GM12878 (cell line): ENCODE data around the gene SMAD4. TPM values are rescaled to one million over a fixed set of nuclear protein-coding genes. Genes with fewer than 3 reads are reported as not detected.
"Not testable (repeated sequence)": the region's sequence is repeated elsewhere in the genome, so short reads cannot be mapped to it uniquely, and the experiment has no call there.

Source experiments
- ATAC-seq: fragments of 200-7000 bp; cut with Tn5 transposase; 3 replicates; pipeline ENCODE4 v1.9.1; 2020; ENCODE audit warnings: mild to moderate bottlenecking, moderate library complexity
- BruUV-seq: library from RNA; stranded (reverse); fragments of 400-500 nt; replicated peaks from 2 replicates; lab custom pipeline; 2021; lab: Mats Ljungman, UMichigan
- CTCF ChIA-PET: fragments of 300-600 bp; sonication (Branson Sonifier 250); formaldehyde crosslinking; extraction: SDS; loops from one replicate; lab custom pipeline; 2021; ENCODE audit warnings: inconsistent platforms; lab: Yijun Ruan, JAX
- POLR2A ChIA-PET: fragments of 350-600 bp; formaldehyde crosslinking; extraction: SDS; loops from one replicate; lab custom pipeline; 2021; ENCODE audit warnings: inconsistent platforms; lab: Charles Lee
- RAD21 ChIA-PET: fragments of 300-600 bp; sonication (Branson Sonifier 250); formaldehyde crosslinking; loops from one replicate; lab custom pipeline; 2023; ENCODE audit warnings: antibody characterized with exemption; ENCODE audit not compliant: unreplicated experiment; lab: Charles Lee
- SMC1A ChIA-PET: fragments of 300-600 bp; sonication (Branson Sonifier 250); formaldehyde crosslinking; loops from one replicate; lab custom pipeline; 2023; ENCODE audit not compliant: unreplicated experiment, uncharacterized antibody; lab: Charles Lee
- DNase-seq: peaks from one replicate; pipeline ENCODE4 v3.0.0-alpha.2; 2011; ENCODE audit warnings: low read depth, low spot score
- FAIRE-seq: peaks from 3 replicates; lab custom pipeline; 2011; peaks lifted over from hg19 to GRCh38; lab: Jason Lieb, UNC
- H2AFZ ChIP-seq: 2 replicates; pipeline ENCODE4 v1.6.0; 2011; ENCODE audit warnings: low read depth, low read length, control low read depth; ENCODE audit not compliant: control insufficient read depth
- H3K27ac ChIP-seq: 2 replicates; pipeline ENCODE4 v1.5.1; 2011; ENCODE audit warnings: control low read depth; ENCODE audit not compliant: control insufficient read depth, insufficient read depth
- H3K27me3 ChIP-seq, 2 experiments: replicated peaks in 1 of 2; 2 replicates each; pipeline versions ENCODE4 v1.6.0 to v1.6.1; 2011; ENCODE audit warnings: low read length in 1 of 2; ENCODE audit not compliant: control insufficient read depth in 2 of 2, insufficient read depth in 2 of 2
- H3K36me3 ChIP-seq, 2 experiments: 2 replicates each; pipeline ENCODE4 v1.5.1; 2011; ENCODE audit warnings: low read length in 1 of 2; ENCODE audit not compliant: control insufficient read depth in 2 of 2, insufficient read depth in 2 of 2
- H3K4me1 ChIP-seq: 2 replicates; pipeline ENCODE4 v1.6.1; 2011; ENCODE audit warnings: mild to moderate bottlenecking, low read length, moderate library complexity, mixed read lengths; ENCODE audit not compliant: control insufficient read depth, insufficient read depth
- H3K4me2 ChIP-seq: 2 replicates; pipeline ENCODE4 v1.6.0; 2011; ENCODE audit warnings: control low read depth; ENCODE audit not compliant: control insufficient read depth, insufficient read depth
- H3K4me3 ChIP-seq: fragments of 200-600 bp; sonication (generic); 2 replicates; pipeline ENCODE4 v1.5.1; 2016
- H3K79me2 ChIP-seq: 2 replicates; pipeline ENCODE4 v1.6.0; 2011; ENCODE audit warnings: low read length; ENCODE audit not compliant: control insufficient read depth, insufficient read depth
- H3K9ac ChIP-seq: 2 replicates; pipeline ENCODE4 v1.8.0; 2011; ENCODE audit warnings: low read length, control low read depth, mixed read lengths; ENCODE audit not compliant: control insufficient read depth, insufficient read depth
- H3K9me3 ChIP-seq: replicated peaks from 3 replicates; pipeline ENCODE4 v1.5.1; 2011; ENCODE audit warnings: mild to moderate bottlenecking, low read length; ENCODE audit not compliant: control insufficient read depth, insufficient read depth
- H4K20me1 ChIP-seq: 2 replicates; pipeline ENCODE4 v1.6.0; 2011; ENCODE audit not compliant: control insufficient read depth, insufficient read depth
- CHD4 ChIP-seq: fragments of 200-600 bp; sonication (generic); IDR thresholded peaks from 2 replicates; pipeline ENCODE4 v1.6.1; 2016; ENCODE audit warnings: mild to moderate bottlenecking
- DPF2 ChIP-seq: fragments of 450-650 bp; IDR thresholded peaks from 2 replicates; pipeline ENCODE4 v1.6.1; 2017; ENCODE audit warnings: mild to moderate bottlenecking
- ELK1 ChIP-seq: IDR thresholded peaks from 2 replicates; pipeline ENCODE4 v1.6.1; 2012; ENCODE audit warnings: low read depth, low read length, improper control_type of control experiment
- HDAC6 ChIP-seq: fragments of 200-600 bp; sonication (generic); IDR thresholded peaks from one replicate; pipeline ENCODE4 v1.8.0; 2017; ENCODE audit warnings: antibody characterized with exemption; ENCODE audit not compliant: unreplicated experiment
- RCOR1 ChIP-seq: conservative IDR thresholded peaks from 2 replicates; pipeline ENCODE4 v1.6.1; 2012; ENCODE audit warnings: low read depth, low read length, improper control_type of control experiment
- RUNX3 ChIP-seq: IDR thresholded peaks from 2 replicates; pipeline ENCODE4 v1.6.1; 2012; ENCODE audit warnings: low read length, inconsistent platforms
- SMAD5 ChIP-seq: IDR thresholded peaks from 2 replicates; pipeline ENCODE4 v1.6.1; 2016; ENCODE audit warnings: antibody characterized with exemption, low read depth
- STAT3 ChIP-seq: IDR thresholded peaks from 2 replicates; pipeline ENCODE4 v1.6.1; 2011; ENCODE audit warnings: low read depth, low read length, improper control_type of control experiment
- SUPT20H ChIP-seq: IDR thresholded peaks from 2 replicates; pipeline ENCODE4 v1.6.1; 2011; ENCODE audit warnings: low read depth, mild to moderate bottlenecking, low read length, moderate library complexity, borderline replicate concordance; ENCODE audit not compliant: control insufficient read depth
- TARDBP ChIP-seq: IDR thresholded peaks from 2 replicates; pipeline ENCODE4 v1.6.1; 2016; ENCODE audit warnings: borderline replicate concordance
- TCF12 ChIP-seq: IDR thresholded peaks from 2 replicates; pipeline ENCODE4 v1.6.1; 2011; ENCODE audit warnings: low read depth, mild to moderate bottlenecking, low read length
- ZBED1 ChIP-seq: IDR thresholded peaks from 2 replicates; pipeline ENCODE4 v1.6.1; 2016; ENCODE audit warnings: borderline replicate concordance
- ZNF24 ChIP-seq: fragments of 450-650 bp; IDR thresholded peaks from 2 replicates; pipeline ENCODE4 v1.6.1; 2017; ENCODE audit warnings: antibody characterized with exemption, mild to moderate bottlenecking
- ZNF592 ChIP-seq: fragments of 450-650 bp; IDR thresholded peaks from 2 replicates; pipeline ENCODE4 v1.6.1; 2017; ENCODE audit warnings: mild to moderate bottlenecking, moderate library complexity
- ZZZ3 ChIP-seq: IDR thresholded peaks from 2 replicates; pipeline ENCODE4 v1.6.1; 2011; ENCODE audit warnings: low read depth; ENCODE audit not compliant: control insufficient read depth, insufficient read length
- WGBS: methylation state at CpG from one replicate; pipeline ENCODE4 v1.1.6; 2016; ENCODE audit warnings: low lambda C conversion rate; ENCODE audit not compliant: insufficient replicate concordance, insufficient coverage; ENCODE audit errors: missing lambda C conversion rate; 5-methylcytosine and 5-hydroxymethylcytosine counted together
- in situ Hi-C: fragments of 300-500 bp; cut with MboI; formaldehyde crosslinking; loops from 9 replicates; pipeline ENCODE4 v1.14.3; 2018; ENCODE audit warnings: mixed read lengths
- intact Hi-C: fragments of 100-400 bp; cut with micrococcal nuclease; formaldehyde crosslinking; loops from one replicate; pipeline ENCODE4 v1.14.2; 2022; ENCODE audit not compliant: unreplicated experiment
- polyA plus RNA-seq, 11 experiments: library from polyadenylated mRNA; depleted of rRNA in 4 of 11; unstranded in 6 of 11; stranded (reverse) in 5 of 11; fragments of >200 nt; fragmentation: Nextera tagmentation in 4 of 11; fragmentation: Illumina TruSeq in 1 of 11; extraction: Ambion mirVana in 4 of 11; extraction: Trizol in 1 of 11; gene quantifications; 1 replicate in 1 of 11; 2 replicates in 10 of 11; pipeline versions ENCODE4 v1.2.1 to v1.2.3, GENCODE V29; 2011 to 2016; ENCODE audit warnings: inconsistent platforms in 2 of 11, missing spikeins in 2 of 11, low read depth in 1 of 11
- total RNA-seq, 4 experiments: library from RNA; depleted of rRNA in 3 of 4; stranded (reverse); fragments of >200 nt in 3 of 4; fragmentation: Illumina TruSeq in 1 of 4; extraction: Trizol in 1 of 4; gene quantifications; 2 replicates each; pipeline versions ENCODE4 v1.2.1 to v1.2.3, GENCODE V29; 2013 to 2021

SMAD4 gene
- total and polyA plus RNA-seq, 10 of the 15 experiments (the other 5 are each of a cell fraction or from before 2014, with no cell fraction given): 9.6 to 99.9 (median 37.5) TPM

- ChIA-PET CTCF (no interaction called here), SMC1A (no interaction called here), RAD21 (no interaction called here), POLR2A (interaction anchor here (0.6 kb wide), 1 partner anchor 54 kb away, joined by 3 read pairs; no protein-coding TSS in a partner anchor)
- DNase-seq: no peak
- Histone ChIP-seq H3K9ac (no peak overlapping the region), H3K27me3 (no peaks in the 10 kb centered on the region), H3K4me2 (no peak overlapping the region), H4K20me1 (no peaks in the 10 kb centered on the region), H3K79me2 (no peaks in the 10 kb centered on the region), H2AFZ (no peak overlapping the region), H3K9me3 (peaks cover 2% of the 10 kb centered on the region; the same call in 1 of the 3 replicates), H3K27ac (no peak overlapping the region), H3K4me1 (peaks cover 3% of the 10 kb centered on the region), H3K36me3 (no peaks in the 10 kb centered on the region), H3K4me3 (no peak overlapping the region)
- no TSS peak for BruUV-seq
- intact Hi-C loops (no loop called here), in situ Hi-C loops (no loop called here)
- TF ChIP-seq ZBED1: no peak
- no peak for TF ChIP-seq DPF2
- no peak for TF ChIP-seq TARDBP
- no peak for TF ChIP-seq ZZZ3
- no peak for TF ChIP-seq ZNF24
- no peak for TF ChIP-seq CHD4
- TF ChIP-seq ZNF592: no peak
- TF ChIP-seq RUNX3: no peak
- no peak for TF ChIP-seq STAT3
- no peak for TF ChIP-seq ELK1
- no peak for TF ChIP-seq RCOR1
- no peak for TF ChIP-seq HDAC6
- no peak for TF ChIP-seq TCF12
- no peak for TF ChIP-seq SUPT20H
- TF ChIP-seq SMAD5: no peak
- no peak for FAIRE-seq
- no peak; the same call in 2 of the 3 replicates for ATAC-seq
- WGBS: 18% methylated on average over 2 of the region's 2 CpGs
Measured at GRCh38 chr18:51092117-51092516, 62.1 kb downstream of the SMAD4 start.

GRCh38 chr18:51092967-51093366, 63.0 kb downstream of the SMAD4 start:
- ATAC-seq, CTCF ChIA-PET, FAIRE-seq, H3K4me2 ChIP-seq, H3K79me2 ChIP-seq, H3K4me1 ChIP-seq, DNase-seq, H3K9me3 ChIP-seq, POLR2A ChIA-PET, in situ Hi-C loops, RAD21 ChIA-PET, BruUV-seq, H3K9ac ChIP-seq, H3K27me3 ChIP-seq, SMC1A ChIA-PET, H3K4me3 ChIP-seq, H4K20me1 ChIP-seq, H3K27ac ChIP-seq, H2AFZ ChIP-seq, intact Hi-C loops, H3K36me3 ChIP-seq: not testable (repeated sequence)
- WGBS: 100% methylated on average over 1 of the region's 1 CpG
